NCI-H146 treated with DMSO at 0.1 percent for 48 hours (cell line): ENCODE results near the gene SLC44A4.
"Not testable (repeated sequence)": the region's sequence is repeated elsewhere in the genome, so short reads cannot be mapped to it uniquely, and the experiment has no call there.

Source experiments
- DNase-seq: peaks from one replicate; lab custom pipeline; 2025; ENCODE audit not compliant: unreplicated experiment; lab: John Stamatoyannopoulos, UW

The SLC44A4 gene

DNA sequence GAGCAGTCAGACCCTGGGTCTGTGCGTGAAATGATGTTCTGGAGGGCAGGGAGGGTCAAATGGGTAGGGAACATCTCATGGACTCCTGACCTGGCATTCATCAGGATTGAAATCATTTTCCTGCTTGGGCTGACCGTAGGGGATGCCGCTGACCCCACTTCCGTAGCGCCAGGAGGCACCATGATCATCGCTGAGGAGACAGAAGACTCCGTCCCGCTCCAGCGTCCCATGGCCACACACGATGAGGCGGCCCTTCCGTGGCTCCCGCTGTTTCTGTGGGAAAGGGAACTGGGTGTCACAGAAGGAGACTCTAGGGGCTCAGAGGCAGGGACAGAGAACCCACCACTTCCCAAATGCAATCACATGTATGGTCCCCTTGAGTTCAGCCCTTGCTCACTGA, 18.4 kb downstream of the SLC44A4 start:
- no peak for DNase-seq

DNA sequence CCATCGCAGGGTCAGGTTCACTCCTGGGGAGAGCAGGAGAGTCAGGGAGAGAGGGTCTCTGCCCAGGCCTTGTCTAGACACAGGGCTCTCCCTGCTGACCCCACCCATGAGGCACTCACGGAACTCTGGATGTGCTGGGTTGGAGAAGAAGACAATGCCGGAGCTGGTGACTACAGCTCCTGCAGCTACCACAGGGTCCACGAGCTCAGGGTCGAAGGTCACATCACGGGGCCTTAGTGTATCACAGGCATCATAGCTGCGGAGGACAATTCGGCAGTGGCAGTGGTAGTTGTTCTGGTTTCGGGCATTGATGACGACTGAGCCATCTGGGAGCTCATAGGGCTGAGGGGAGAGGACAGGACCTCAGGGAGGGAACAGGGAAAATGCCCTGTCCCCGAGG, 18.9 kb downstream of the SLC44A4 start:
- no peak for DNase-seq

DNA sequence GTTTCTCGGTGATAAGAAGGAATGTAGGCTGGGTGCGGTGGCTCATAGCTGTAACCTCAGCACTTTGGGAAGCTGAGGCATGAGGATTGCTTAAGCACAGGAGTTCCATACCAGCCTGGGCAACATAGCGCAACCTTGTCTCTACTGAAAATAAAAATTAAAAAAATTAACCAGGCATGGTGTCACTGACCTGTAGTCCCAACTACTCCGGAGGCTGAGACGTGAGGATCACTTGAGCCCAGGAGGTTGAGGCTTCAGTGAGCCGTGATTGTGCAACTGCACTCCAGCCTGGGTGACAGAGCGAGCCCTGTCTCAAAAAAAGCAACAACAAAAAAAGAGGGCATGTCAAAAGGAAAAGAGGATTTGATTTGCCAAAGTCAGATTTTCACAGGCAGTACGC, 20.1 kb downstream of the SLC44A4 start:
- no peak for DNase-seq

DNA sequence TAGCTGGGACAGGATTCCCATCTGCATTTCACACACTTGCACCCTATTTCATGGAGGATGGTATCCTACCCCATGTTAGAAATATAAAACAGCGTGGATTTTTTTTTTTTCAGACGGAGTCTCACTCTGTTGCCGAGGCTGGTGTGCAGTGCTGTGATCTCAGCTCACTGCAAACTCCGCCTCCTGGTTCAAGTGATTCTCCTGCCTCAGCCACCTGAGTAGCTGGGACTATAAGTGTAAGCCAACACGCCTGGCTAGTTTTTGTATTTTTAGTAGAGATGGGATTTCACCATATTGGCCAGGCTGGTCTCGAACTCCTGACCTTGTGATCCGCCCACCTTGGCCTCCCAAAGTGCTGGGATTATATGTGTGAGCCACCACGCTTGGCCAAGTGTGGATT, 21.0 kb downstream of the SLC44A4 start:
- not testable (repeated sequence) for DNase-seq

DNA sequence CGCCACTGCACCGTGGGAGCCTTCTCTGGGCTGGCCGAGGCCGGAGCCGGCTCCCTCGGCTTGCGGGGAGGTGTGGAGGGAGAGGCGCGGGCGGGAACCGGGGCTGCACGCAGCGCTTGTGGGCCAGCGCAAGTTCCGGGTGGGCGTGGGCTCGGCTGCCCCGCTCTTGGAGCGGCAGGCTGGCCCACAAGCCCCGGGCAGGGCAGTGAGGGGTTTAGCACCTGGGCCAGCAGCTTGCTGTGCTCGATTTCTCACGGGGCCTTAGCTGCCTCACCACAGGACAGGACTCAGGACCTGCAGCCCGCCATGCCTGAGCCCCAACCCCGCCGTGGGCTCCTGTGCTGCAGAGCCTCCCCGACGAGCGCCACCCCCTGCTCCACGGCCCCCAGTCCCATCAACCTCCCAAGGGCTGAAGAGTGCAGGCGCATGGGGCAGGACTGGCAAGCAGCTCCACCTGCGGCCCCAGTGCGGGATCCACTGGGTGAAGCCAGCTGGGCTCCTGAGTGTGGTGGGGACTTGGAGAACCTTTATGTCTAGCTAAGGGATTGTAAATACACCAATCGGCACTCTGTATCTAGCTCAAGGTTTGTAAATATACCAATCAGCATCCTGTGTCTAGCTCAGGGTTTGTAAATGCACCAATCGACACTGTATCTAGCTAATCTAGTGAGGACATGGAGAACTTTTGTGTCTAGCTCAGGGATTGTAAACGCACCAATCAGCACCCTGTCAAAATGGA, 26.6 kb downstream of the SLC44A4 start:
- not testable (repeated sequence) for DNase-seq

DNA sequence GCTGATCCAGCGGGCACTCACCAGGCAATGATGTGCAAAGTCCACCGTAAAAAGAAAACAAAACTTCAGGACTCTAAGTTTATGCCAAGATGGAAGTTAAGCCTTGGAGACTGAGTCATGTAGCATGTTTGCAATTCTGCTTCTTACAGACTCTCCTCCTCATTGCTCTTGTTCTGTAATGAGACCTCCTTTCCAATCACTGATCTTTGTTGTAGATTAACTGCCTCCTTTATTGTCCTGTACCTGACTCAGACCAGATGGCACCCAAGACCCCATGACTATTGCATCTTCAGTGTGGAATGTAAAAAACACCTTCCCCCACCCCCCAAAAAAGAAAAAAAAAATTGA, 27.3 kb downstream of the SLC44A4 start:
- DNase-seq = no peak

DNA sequence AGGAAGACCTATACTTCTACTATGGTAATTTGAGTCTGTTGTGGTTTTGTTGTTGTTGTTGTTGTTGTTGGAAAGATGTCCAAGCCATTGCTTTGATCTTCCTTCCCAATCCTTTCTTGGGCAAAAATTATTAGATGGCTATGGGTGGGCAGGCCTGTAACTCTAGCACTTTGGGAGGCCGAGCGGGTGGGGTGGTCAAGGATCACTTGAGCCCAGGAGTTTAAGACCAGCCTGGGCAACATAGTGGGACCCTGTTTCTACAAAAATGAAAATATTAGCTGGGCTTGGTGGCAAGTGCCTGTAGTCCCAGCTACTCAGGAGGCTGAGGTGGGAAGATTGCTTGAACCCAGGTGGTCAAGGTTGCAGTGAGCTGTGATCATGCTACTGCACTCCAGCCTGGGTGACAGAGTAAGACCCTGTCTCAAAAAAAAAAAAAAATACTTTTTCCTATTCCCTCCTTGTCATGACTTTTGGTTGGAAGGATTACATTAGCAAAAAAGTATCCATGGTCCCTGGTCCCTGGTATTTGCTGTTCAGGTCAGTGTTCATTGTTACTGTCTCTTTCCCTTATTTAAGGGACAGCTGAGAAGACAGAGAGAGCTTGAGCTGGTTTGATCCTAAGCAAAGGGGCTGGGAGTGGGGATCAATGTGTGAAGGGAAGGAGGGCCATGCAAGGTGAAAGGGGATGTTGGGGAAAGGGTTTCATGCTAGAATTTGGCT, 27.9 kb downstream of the SLC44A4 start:
- DNase-seq = no peak

DNA sequence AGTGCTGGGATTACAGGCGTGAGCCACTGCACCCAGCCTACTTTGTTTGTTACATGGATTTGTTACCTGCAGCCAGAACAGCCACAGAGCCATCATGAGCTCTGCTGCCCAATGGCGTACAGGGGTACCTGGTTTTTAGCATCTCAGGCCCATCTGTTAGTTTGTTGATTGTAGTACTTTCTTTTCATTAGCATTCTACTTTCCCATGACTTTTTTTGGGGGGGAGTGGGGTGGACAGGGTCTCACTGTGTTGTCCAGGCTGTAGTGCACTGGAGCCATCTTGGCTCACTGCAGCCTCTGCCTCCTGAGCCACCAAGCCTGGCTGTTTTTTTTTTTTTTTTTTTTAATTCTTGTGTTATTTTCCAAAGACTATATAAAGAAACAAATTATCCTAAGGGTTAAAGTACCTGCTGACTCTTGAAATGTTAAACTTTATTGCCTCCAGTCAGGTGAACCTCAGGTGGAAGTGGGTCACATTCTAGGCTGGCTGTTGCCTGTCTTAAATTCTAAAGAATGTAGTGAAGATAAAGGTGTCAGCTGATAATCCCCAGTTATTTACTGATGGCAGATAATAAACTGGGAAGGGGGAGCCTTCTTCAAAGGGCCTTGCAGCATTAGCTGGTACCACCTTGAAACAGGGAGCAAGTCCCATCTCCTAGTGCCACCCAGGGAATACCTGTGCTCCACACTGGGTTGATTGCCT, 31.4 kb downstream of the SLC44A4 start:
- DNase-seq = no peak

DNA sequence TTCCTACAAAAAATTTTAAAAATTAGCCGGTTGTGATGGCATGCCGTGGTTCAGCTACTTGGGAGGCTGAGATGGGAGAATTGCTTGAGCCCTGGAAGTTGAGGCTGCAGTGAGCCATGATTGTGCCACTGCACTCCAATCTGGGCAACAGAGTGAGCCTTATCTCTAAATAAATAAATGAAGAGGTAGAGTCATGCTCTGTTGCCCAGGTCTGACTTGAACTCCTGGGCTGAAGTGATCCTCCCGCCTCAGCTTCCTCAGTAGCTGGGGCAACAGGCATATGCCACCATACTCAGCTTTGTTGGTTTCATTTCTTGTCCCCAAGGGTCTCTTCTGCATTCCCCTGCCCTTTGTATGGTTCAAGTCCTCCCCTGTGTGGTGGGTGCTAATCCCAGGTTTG, 34.3 kb downstream of the SLC44A4 start:
- no peak for DNase-seq

DNA sequence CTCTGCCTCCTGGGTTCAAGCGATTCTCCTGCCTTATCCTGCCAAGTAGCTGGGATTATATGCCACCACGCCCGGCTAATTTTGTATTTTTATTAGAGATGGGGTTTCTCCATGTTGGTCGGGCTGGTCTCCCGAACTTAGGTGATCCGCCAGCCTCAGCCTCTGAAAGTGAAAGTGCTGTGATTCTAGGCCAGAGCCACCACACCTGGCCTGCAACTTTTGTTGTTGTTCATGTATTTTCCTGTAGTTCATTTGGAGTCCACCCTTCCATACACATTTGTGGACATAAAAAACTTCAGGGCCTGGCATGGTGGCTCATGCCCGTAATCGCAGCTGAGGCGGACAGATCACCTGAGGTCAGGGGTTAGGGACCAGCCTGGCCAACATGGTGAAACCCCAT, 36.7 kb downstream of the SLC44A4 start:
- DNase-seq = no peak

DNA sequence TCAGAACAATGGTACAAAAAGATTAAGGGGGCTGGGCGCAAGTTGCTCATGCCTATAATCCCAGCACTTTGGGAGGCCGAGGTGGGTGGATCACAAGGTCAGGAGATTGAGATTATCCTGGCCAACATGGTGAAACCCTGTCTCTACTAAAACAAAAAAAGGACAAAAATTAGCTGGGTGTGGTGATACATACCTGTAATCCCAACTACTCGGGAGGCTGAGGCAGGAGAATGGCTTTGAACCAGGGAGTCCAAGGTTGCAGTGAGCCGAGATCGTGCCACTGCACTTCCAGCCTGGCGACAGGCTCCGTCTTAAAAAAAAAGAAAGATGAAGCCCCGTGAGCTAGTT, 39.0 kb downstream of the SLC44A4 start:
- not testable (repeated sequence) for DNase-seq

DNA sequence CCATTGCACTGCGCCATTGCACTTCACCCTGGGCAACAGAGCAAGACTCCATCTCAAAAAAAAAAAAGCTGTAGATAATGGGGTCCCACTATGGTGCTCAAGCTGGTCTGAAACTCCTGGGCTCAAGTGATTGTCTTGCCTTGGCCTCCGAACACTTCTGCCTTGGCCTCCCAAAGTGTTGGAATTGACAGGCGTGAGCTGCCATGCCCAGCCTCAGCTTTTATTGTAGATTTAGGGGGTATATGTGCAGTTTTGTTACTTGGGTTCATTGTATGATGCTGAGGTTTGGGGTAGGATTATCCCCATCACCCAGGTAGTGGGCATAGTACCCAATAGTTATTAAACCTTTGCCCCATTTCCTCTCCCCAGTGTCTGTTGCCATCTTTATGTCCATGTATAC, 39.8 kb downstream of the SLC44A4 start:
- no peak for DNase-seq

DNA sequence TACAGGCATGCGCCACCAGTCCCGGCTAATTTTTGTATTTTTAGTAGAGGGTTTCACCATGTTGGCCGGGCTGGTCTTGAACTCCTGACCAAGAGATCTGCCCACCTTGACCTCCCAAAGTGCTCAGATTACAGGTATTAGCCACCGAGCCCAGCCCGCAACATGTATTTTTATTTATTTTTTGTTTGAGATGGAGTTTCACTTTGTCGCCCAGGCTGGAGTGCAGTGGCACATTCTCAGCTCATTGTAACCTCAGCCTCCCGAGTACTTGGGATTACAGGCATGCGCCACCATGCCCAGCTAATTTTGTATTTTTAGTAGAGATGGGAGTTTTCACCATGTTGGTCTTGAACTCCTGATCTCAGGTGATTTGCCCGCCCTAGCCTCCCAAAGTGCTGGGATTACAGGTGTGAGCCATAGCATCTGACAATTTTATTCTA, 40.7 kb downstream of the SLC44A4 start:
- DNase-seq = not testable (repeated sequence)

DNA sequence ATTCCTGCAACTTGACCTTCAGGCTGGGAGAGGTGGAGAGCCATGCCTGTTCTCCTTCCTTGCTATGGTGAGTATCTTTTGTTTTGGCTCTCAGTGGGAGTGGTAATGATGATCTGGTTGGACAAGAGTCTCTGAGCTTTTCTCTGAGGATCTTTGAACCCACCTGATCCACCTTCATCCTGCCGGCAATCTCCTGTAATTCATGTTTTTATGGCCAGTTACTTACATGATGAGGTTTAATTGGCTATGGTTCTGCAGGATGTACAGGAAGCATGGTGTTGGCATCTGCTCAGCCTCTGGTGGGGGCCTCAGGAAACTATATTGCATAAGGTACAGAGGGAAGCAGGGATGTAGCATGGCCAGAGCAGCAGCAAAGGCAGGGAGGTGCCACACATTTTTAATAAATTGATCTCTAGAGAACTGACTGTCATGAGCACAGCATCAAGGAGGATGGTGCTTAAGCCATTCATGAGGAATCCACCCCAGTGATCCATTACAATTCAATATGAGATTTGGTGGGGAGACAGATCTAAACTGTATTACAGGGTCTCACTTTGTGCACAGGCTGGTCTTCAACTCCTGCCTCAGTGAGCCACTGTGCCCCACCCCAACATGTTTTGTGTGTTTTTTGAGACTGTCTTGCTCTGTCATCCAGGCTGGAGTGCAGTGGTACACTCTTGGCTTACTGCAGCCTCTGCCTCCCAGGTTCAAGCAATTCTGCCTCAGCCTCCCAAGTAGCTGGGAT, 41.3 kb downstream of the SLC44A4 start:
- no peak for DNase-seq

DNA sequence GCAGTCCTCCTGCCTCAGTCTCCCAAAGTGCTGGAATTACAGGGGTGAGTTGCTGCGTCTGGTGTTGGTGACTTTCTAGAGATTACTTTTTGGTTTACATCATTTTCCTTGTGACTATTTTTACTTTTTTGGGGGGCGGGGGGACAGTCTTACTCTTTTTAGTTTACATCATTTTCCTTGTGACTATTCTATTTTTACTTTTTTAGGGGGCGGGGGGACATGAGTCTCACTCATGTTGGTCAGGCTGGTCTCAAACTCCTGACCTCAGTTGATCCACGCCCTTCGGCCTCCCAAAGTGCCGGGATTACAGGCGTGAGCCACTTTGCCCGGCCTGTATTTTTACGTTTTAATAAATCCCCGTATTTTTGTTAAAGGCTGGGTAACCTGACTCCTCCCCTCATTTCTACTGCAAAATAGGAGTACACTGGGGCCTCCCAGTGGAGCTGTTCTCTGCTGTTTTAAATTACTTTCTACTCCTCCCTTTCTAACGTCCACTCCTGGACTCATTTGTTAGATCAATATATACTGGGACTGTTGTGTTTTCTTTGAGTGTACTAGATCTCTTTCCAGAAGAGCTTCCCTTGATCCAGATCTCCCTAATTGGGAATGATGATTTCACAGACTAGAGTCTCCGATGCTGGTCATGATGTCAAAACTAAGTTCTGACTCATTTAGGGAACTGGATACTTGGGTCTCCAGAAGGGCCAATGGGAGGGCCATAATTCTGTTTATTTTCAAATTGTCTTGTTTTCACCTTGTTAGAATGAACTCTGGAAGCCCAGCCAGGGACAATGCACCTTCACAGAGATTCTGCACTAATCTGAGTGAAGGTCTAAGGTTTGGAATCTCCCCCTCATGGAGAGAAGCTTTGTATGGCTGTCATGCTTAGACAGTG, 42.1 kb downstream of the SLC44A4 start:
- DNase-seq = no peak

DNA sequence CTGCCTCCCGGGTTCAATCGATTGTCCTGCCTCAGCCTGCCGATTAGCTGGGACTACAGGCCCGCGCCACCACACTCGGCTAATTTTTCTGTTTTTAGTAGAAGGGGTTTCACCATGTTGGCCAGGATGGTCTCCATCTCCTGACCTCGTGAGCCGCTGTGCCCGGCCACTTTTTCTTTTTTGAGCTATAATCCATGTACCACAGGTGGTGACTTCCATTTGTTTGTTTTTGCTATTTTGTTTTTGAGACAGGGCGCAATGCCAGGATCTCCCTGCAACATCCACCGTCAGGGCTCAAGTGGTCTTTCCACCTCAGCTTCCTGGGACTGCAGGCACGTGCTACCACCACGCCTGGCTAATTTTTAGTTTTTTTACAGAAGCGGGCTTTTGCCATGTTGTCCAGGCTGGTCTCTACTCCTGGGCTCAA, 42.7 kb downstream of the SLC44A4 start:
- DNase-seq = no peak

DNA sequence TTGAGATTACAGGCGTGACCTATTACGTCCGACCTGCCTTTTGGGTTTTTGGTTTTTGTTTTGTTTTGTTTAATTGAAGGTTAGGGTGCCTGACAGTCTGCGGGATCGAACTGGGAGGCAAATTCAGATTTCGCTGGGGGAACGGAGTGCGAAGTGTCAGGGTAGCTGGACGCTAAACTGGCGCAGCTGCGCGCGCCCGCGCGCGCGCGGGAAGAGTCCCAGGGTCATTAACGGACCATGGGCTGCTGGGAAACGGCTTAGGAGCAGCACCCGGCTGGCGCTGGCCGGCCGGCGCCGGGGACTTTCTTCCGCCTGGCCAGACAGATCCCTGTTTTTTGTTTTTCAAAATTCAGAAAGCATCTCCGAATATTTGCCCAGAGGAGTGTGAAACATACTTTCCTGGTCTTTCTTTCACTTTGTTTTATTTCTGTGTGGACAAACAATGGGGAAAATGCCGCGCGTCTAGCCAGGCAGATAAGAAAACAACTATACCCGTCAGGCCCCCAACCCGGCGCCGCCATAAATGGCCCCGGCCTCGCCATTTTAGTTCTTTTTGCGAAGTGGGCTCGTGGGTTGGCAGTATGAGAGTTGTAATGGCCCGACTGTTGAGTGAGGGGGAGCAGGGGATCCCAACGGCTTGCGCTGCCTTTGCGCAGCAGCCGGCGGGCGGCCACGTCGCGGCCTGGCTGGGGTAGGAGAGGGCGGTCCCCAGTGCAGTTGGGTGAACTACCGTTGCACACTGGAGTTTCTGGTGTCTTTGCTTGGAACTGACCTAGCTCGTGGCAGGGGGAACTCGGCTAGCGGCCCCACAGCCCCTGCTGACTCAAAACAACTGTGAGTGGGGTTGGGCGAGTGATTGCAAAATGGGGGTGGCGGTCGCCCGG, 44.2 kb downstream of the SLC44A4 start:
- peak; percentile 83 for DNase-seq

DNA sequence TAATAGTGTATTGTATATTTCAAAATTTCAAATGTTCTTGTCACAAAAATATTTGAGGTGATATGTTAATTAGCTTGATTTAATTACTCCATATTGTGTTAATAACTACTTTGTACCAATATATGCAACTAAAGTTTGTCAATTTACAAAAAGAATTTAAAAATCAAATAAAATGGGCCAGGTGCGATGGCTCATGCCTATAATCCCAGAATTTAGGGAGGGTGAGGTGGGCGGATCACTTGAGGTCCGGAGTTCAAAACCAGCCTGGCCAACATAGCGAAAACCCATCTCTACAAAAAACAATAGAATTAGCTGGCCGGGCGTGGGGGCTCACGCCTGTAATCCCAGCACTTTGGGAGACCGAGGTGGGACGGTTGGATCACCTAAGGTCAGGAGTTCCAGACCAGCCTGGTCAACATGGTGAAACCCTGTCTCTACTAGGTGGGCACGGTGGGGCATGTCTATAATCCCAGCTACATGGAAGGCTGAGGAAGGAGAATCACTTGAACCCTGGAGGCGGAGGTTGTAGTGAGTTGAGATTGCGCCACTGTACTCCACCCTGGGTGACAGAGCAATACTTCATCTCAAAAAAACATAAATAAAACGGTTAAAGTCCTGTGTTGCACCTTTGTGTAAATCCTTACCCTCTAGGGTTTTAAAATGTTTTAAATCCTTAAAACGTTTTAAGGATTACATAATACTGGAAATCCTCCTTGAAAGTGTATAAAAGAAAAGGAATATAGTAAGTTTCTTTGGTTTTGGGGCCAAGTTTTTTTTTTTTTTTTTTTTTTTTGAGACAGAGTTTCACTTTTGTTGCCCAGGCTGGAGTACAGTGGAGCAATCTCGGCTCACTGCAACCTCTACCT, 47.2 kb downstream of the SLC44A4 start:
- no peak for DNase-seq
